ENCODE results near the gene MERTK.
A peak's percentile ranks its signal among the peaks of the same experiment; 100 is the strongest.
"Not testable (repeated sequence)": the region's sequence is repeated elsewhere in the genome, so short reads cannot be mapped to it uniquely, and the experiment has no call there.

Gene MERTK

DNA sequence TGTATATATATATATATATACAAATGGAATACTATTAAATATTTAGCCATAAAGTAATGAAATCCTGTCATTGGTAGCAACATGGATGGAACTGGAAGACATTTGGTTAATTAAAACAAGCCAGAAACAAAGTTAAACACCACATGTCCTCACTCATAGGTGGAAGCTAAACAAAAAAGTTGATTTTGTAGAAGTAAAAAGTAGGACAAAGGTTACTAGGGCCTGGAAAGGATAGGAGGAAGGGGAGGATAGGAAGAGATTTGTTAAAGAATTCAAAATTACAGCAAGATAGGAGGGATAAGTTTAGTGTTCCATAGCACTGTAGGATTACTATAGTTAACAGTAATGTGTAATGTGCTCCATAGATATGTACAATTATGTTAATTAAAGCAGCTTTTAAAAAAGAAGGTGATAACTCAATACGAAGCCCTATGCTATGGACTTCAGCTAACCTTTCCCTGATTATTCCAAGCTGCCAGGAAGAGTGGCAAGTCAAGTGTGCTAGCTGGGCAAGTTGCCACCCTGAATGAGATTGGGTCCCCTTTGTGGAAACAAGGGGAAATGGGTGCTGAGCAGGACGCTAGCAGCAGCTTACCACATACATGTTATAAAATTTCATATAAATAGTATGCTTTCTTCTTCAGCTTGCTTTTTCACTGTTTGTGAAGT lies 12.3 kb downstream of the MERTK start:
- no peak for DNase-seq

DNA sequence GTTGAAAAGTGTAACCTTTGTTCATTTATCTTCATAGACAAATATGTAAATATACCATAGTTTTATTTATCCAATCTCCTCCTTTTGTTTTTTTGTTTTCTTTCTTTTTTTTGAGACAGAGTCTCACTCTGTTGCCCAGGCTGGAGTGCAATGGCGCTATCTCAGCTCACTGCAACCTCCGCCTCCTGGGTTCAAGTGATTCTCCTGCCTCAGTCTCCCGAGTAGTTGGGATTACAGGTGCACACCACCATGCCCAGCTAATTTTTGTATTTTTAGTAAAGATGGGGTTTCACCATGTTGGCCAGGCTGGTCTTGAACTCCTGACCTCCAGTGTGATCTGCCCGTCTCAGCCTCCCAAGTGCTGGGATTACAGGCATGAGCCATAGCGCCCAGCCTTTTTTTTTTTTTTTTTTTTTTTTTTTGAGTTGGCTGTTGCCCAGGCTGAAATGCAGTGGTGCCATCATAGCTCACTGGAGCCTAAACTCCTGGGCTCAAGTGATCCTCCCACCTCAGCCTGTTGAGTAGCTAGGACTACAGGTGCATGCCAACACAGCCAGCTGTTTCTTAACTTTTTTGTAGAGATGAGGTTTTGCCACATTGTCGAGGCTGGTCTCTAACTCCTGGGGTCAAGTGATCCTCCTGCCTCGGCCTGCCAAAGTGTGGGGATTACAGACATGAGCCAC lies 13.0 kb downstream of the MERTK start:
- DNase-seq: not testable (repeated sequence)

DNA sequence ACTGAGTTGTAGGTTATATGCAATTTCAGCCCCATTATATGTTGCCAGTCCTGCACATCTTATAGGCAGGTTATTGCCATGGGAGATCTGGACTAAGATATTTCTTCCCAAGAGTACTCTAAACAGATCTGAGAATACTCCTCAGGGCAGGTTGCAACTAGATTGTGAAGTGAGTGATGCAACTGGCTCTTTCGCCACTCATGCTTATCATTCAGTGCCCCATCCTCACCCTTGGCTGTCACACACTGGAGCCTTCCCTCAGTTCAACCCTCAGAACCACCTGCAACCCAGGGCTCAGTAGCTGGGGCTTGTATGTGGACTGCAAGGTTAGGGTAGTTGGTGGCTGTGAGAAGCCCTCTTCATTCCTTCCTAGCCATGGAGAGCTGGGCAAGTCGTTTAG lies 14.1 kb downstream of the MERTK start:
- no peak for DNase-seq

DNA sequence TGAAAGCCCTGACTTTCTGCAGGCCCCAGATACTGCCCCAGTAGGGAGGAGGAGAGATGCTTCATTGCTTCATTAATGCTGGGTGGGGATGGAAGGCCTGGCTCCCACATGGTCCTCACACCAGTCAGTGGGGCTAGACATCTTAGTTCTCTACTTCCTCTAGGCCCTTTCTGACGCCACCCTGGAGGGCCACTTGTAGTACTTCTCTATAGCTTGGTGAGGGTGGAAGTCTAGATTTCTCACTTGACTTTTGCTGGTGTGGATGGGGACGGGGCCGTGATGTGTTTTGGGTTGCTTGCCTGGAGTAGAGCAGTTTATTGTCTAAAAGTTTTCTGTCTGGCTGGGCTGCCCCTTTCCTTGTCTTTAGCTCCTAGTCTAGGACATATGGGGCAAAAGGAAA lies 18.7 kb downstream of the MERTK start:
- no peak for DNase-seq

DNA sequence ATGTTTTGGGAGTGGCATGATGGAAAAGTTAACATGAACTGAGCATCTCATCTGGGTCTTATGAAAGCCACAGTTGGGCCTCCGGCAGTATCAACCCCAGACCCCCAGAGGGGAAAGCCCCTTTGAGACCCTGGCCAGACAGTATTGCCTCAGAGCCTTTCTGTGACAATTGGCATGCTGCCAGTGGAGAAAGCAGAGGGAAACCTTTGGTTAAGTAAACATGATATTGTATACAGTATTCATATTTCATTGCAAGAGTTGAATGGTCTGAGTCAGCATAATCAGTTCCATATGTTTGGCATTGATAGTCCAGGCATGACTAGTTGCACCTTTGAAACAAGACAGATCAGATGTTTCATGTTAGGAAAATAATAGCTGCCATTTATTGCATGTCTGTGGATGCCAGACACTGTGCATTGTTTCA lies 20.0 kb downstream of the MERTK start:
- DNase-seq: peak; percentile 68

DNA sequence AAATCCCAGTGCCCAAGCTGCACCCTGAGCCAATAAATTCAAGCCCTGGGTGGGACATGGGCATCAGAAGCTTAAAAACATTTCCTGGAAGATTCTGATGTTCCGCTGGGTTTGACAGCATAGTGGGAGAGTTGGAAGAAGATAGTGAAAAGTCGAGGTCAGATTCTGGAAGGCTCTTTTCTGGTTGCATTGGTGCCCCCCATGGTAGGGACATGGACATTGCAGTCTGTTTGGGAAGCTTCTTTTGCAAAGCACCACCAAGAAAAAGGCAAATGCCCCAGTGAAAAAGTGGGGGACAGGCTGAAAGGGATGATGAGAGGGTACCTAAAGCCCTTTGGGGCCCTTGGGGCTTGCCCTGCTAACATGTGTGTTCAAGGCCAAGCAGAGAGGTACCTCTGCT lies 21.0 kb downstream of the MERTK start:
- DNase-seq: no peak

DNA sequence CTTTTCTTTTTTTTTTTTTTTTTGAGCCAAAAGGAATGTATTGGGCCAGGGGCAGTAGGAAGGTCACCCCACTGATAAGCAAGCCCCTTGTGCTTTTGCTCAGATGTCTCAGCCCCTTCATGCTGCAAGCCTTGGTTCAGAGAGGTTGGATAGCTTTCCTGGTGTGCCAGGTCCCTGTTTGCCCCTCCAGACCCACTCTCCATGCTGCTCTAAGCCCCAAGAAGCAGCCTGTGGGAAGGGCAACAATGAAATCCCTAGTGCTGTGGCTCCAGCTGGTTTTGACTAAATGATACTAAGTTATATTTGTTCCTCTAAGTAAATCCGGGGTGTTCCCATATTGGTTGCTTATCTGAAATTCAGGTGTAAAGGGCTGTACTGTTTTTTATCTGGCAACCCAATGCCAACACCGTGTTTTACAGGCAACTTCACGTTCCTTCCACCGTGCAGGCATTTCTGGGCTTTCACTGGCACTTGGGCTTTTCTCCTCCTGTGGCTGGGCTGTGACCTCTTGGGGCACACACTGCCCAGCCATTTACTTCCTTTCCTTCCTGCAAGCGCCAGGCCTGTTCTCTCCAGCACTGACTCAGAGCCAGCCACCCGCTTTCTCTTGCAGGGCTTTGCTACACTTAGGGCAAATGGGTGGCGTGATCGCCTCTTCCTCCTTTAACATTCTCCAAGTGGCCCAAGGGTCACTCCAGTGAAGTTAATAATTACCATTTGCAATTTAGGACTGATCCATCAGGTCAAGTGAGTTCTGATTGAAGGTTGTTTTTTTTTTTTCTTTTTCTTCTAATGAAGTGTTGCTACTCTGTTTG lies 21.6 kb downstream of the MERTK start:
- DNase-seq: no peak

DNA sequence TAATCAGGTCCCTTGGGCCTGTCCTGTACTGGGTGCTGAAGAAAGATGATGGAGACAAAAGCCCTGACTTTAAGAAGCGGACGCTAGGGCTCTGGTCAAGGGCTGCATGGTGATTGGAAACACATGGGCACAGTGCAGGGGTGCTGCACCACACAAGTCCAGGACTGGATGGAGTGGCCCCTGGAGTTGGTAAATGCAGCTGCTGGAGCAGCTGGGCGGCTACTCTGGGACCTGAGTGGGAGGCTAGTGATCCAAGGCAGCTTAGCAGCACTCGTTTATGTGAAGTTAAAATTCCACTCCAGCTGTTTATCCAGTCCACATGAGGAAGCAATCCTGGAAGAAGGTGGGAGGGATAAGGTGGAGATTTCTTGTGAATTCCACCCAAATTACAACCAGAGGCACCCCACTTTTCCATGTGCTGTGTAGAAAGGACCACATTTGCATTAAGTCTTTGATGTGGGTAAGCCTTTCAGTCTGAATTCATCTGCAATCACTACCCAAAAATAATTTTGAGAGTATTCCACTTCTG lies 24.9 kb downstream of the MERTK start:
- peak; percentile 76 for DNase-seq

DNA sequence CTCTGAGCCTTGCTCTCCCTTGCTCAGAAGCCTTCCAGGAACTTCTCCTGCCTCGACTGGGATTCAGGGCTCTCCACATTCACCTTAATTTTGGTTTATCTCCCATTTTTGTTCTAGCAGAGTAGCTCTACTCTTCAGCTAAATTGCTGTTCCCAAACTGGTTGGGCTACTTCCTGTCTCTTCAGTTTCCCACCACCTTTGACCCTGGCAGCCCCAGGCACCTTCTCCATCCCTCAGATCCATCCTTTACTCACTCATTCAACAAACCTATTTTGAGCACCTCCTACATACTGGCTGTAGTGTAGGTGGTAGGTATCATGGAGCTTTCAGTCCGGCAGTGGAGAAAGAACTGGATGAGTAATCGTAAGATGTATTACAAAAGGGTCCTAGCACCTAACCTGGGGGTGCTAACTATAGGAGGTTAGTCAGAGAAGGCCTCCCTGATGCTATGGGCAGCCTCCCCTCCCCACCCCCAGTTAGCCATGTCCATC lies 26.3 kb downstream of the MERTK start:
- DNase-seq: no peak

DNA sequence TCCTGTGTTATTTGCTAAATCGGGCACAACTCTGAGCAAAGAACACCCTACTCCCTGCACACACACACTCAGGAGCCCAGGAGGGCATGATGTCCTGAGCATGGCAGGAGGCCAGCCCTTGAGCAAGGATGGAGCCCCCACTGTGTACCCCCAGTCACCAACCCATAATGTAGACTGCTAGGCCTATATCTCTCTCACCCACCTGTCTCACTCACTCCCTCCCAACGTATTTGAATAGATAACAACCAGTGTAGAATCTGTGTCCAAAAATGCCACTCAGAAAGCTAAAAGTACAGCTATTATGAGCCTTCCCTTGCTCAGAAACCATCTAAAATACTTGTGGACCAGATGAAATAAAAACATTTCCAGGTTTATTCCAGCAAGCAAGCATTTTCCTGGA lies 29.3 kb downstream of the MERTK start:
- DNase-seq: no peak

DNA sequence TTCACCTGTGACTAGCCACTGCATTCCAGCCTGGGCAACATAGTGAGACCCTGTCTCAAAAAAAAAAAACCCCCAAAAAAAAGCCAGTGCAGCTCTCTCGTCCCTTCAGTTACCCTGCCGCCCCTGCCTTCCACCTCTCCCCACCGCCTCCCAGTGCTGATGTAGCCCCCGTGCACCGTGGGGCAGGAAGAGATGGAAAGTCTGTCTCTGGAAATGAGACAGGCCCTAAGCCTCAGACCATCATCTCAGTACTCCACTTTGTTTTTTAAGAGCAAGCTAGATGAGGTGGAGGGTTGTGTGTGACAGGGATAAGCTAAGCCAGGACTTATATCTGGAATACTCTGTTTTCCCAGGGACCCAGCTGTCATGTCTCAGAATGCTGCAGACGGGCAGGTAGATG lies 32.0 kb downstream of the MERTK start:
- no peak for DNase-seq

DNA sequence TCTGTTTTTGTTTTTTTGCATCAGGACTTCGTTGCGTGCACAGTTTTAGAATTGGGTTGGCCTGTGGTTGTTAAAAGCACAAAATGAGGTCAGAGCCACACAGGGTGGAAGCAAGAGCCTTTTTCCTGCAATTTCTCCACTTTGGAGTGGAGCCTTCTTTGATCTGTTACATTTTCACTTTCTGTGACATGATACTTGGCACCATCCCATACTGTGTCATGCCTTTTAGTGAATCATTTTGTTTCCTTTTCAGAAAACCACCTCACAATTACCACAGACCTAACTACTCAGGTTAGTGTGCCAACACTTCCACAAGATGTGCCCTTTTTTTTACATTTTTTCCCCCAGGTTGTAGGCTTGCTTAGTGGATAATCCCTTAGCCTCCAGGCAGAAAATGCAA lies 32.5 kb downstream of the MERTK start:
- no peak for DNase-seq

DNA sequence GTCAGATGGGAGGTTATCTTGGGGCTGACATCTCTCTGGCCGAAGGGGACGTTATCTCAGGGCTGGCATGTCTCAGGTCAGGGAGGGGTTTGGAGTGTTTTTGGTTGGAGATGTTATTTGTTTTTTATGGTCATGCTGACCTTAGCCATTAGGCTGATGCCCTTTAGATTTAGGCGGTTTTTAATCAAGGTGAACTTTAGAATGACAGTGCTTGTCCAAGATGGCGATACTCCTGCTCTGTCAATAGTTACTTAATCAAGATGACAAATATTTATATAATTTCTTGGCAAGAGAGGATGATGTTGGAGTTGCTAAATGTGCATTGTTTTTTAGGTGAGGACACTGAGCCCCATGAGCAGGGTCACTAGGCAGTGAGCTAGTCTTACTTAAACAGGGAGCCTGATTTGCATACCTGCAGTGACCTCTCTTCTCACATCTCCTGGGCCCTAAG lies 34.5 kb downstream of the MERTK start:
- DNase-seq: no peak

DNA sequence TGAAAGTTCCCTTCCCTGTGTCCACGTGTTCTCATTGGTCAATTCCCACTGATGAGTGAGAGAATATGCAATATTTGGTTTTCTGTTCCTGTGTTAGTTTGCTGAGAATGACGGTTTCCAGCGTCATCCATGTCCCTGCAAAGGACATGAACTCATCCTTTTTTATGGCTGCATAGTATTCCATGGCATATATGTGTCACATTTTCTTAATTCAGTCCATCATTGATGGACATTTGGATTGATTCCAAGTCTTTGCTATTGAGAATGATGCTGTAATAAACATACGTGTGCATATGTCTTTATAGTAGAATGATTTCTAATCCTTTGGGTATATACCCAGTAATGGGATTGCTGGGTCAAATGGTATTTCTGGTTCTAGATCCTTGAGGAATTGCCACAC lies 35.5 kb downstream of the MERTK start:
- DNase-seq: not testable (repeated sequence)

DNA sequence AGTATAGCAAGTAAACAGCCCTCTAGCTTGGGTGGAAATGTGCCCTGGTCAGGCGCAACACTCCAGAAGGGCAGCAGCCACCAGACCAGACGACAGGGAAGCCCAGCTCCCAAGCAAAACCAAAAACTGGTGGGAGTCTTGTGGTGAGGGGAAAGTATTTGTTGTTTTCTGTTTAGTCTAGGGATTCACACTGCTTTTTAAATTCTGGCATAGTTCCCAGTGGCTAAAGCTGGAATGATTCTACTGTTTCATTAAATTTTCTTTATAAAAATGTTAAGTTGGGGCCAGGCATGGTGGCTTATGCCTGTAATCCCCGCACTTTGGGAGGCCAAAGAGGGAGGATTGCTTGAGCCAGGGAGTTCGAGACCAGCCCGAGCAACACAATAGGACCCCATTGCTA lies 38.5 kb downstream of the MERTK start:
- DNase-seq: no peak

DNA sequence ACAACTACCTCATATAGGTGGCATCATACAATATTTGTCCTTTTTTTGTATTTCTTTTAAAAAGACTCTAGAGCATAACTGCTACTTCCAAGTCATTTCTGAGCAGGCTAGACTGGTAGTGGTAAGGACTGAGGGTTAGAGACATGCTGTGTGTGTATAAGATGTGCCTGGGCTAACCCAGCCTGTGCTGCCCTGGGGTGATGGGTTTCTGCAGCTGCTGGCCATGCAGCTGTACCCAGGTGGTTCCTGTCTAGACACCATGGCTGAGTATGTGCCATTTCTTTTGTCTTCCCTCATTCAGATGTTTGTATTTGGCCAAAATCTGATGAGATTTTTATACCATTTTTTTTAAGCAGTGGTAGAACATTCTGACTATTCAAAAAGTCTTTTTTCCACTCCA lies 40.0 kb downstream of the MERTK start:
- DNase-seq: no peak

DNA sequence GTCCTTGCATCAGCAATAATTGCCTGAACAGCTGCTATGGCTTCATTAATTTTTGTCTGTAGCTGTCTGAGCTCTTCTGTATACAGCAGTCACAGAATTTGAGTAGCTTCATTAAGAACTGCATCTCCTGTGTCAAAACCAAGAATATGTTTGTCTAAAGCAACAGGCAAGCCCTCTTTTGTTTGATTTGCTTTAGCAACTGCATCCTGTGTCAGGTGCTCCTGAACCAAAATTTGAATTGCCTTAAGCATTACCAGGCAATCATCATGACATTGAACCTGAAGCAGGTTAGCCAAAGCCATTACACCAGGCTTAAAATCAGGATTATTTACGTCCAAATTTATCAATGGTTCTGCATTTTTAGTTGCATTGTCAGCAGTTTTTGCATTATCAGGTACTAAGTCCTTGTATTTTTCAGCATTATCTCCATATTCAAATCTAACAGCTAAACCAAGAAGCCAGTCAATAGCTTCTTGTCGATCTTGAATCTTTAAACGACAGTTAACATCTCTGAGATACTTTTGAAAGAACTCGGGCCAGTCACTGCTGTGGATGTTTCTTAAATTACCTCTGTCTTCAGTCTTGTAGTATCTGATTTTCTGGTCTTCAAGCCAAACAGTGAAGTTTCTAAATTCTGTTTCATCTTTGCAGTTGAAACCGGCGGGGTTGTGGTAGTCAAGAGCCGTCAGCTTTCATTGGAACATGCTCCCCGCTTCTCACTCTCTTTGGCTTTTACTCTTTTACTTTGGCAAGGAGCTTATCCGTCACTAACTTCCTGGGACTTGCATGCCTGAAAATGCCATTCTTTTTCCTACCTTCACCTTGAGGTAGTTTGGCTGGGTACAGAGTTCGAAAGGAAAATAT lies 42.2 kb downstream of the MERTK start:
- no peak for DNase-seq

DNA sequence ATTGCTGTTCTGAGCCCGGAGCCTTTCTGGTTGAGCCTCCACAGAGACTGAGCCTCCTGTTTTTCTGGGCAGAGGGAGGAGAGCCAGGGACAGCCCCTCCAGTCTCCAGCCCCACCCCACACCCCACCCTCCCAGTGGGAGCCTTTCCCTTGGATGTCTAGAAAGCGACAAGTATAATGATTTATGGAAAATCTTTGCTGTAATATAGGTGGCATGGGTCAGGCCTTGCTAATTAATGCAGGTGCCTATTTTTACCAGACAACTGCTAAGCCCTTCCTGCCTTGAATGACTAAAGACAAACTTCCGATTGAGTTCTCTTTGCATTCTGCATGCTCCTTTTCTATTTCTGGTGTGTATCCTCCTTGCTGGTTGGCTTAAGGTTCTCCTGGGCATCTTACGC lies 43.1 kb downstream of the MERTK start:
- DNase-seq: no peak

DNA sequence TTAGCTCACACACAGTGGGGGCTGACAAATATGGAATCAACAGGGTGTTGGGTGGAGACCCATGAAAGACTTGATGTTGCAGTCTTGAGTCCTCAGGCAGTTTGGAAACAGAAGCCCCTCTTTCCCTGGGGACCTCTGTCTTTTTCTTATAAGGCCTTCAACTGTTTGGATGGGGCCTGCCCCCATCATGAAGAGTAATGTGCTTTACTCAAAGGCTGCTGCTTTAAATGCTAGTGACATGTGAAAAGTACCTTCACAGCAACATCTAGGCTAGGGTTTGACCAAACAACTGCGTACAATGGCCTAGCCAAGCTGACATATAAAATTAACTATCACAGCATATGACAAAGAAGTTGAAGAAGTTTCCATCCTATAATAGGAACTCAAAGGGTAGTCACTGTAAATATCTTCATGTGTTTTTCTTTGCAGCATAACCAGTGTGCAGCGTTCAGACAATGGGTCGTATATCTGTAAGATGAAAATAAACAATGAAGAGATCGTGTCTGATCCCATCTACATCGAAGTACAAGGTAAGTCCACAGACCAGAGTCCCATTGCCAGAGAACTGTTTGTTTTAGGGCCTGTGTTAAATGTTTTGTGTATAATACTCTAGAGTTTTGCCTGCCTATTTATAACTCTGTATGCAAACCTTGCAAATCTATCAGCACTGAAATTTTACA lies 46.3 kb downstream of the MERTK start:
- no peak for DNase-seq

DNA sequence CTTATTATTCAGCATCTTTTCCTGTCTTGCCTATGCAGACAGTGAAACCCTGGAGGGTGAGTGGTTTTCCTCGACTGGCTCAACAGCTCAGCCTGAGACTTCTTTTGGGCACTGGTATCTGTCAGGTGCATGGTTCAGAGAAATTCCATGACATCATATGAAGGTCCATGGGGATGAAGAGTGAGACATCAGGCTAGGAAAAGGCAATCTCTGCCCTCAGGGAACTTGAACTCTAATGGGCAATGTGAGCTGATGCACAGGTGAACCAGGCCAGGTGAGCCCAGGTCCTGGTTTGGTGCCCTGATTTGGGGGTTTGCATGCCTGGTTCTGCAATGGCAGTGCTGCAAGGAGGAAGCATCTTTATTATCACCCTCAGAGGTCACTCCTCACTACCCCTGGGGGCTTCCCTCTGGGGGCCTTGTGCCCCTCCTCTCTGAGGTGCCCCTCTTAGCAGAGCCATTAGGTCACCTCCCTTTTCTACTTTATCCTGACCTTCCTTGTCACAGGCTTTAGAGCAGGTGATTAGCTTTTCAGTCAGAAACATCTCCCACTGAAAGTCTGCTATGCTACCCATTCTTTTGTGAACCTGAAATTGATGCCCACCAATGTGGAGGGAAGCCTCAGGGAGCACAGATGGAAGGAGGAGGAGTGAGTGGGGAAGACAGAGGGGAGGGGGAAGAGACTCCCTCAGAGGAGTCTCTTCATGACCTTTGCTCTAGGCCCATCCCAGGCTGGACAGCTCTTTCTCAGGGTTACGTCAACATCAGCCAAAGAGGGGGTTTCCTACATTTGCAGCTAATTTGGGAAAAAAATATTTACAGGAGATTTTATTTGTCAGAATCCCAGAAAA lies 47.3 kb downstream of the MERTK start:
- DNase-seq: no peak

All from left hindlimb (tissue), 1 donor.